WTC11 (cell line): ENCODE data around the gene SIGLEC10. TPM values are rescaled to one million over a fixed set of nuclear protein-coding genes. Genes with fewer than 3 reads are reported as not detected.

Experiments
- ATAC-seq: fragments of 200-7000 bp; cut with Tn5 transposase; 2 replicates; pipeline ENCODE4 v1.10.0; 2021; ENCODE audit warnings: mild to moderate bottlenecking, moderate library complexity
- CTCF ChIA-PET: fragments of 300-600 bp; sonication (Branson Sonifier 250); formaldehyde crosslinking; loops from one replicate; lab custom pipeline; 2021; ENCODE audit warnings: antibody characterized with exemption; lab: Charles Lee
- POLR2A ChIA-PET: fragments of 350-600 bp; sonication (Branson Sonifier 250); formaldehyde crosslinking; loops from one replicate; lab custom pipeline; 2021; ENCODE audit warnings: antibody characterized with exemption; lab: Charles Lee
- DNase-seq: peaks from one replicate; pipeline ENCODE4 v3.0.0; 2021; ENCODE audit warnings: low spot score
- H3K27ac Mint-ChIP-seq: 2 replicates; pipeline ENCODE4 v1.8.0; 2021; ENCODE audit warnings: mixed read lengths
- H3K27me3 Mint-ChIP-seq: 2 replicates; pipeline ENCODE4 v1.8.0; 2021; ENCODE audit warnings: low read depth, mild to moderate bottlenecking, moderate library complexity, mixed read lengths
- H3K36me3 Mint-ChIP-seq: 2 replicates; pipeline ENCODE4 v1.8.0; 2021; ENCODE audit warnings: mixed read lengths
- H3K4me1 Mint-ChIP-seq: 2 replicates; pipeline ENCODE4 v1.8.0; 2022; ENCODE audit warnings: mixed read lengths
- H3K4me3 Mint-ChIP-seq: 2 replicates; pipeline ENCODE4 v1.8.0; 2021; ENCODE audit warnings: mild to moderate bottlenecking, moderate library complexity, mixed read lengths
- H3K9me3 Mint-ChIP-seq: 2 replicates; pipeline ENCODE4 v1.8.0; 2021; ENCODE audit warnings: mixed read lengths
- JUN ChIP-seq: sonication (generic); formaldehyde crosslinking; IDR thresholded peaks from 2 replicates; pipeline ENCODE4 v1.8.0; 2023; ENCODE audit warnings: mild to moderate bottlenecking, missing genetic modification reagents
- NFATC4 ChIP-seq: fragments of 250-450 bp; sonication (Bioruptor Pico); IDR thresholded peaks from 2 replicates; pipeline ENCODE4 v1.9.0; 2021; ENCODE audit warnings: mild to moderate bottlenecking
- RELA ChIP-seq: sonication (generic); formaldehyde crosslinking; IDR thresholded peaks from 2 replicates; pipeline ENCODE4 v1.8.1; 2022; ENCODE audit warnings: missing genetic modification reagents, mild to moderate bottlenecking, borderline replicate concordance
- TEAD4 ChIP-seq: sonication (generic); formaldehyde crosslinking; IDR thresholded peaks from 2 replicates; pipeline ENCODE4 v1.8.0; 2022; ENCODE audit warnings: mild to moderate bottlenecking, missing genetic modification reagents
- TP53 ChIP-seq: sonication (generic); formaldehyde crosslinking; IDR thresholded peaks from 2 replicates; pipeline ENCODE4 v1.8.1; 2023; ENCODE audit warnings: mild to moderate bottlenecking, missing genetic modification reagents
- ZNF396 ChIP-seq: fragments of 250-450 bp; sonication (Bioruptor Pico); IDR thresholded peaks from 2 replicates; pipeline ENCODE4 v1.8.0; 2021; ENCODE audit warnings: mild to moderate bottlenecking, moderate library complexity, borderline replicate concordance
- ZNF671 ChIP-seq: fragments of 250-450 bp; sonication (Bioruptor Pico); IDR thresholded peaks from 2 replicates; pipeline ENCODE4 v1.8.0; 2021; ENCODE audit warnings: mild to moderate bottlenecking
- total RNA-seq: library from RNA; stranded (reverse); gene quantifications from 3 replicates; pipeline ENCODE4 v1.2.3, GENCODE V29; 2021
- TF ChIP-seq, protein P1 (sequence below): fragments of 250-450 bp; sonication (Bioruptor Pico); IDR thresholded peaks from 2 replicates; pipeline ENCODE4 v1.9.0; 2021; ENCODE audit warnings: mild to moderate bottlenecking, borderline replicate concordance
- TF ChIP-seq, protein P2 (sequence below): sonication (generic); formaldehyde crosslinking; IDR thresholded peaks from 2 replicates; pipeline ENCODE4 v1.8.1; 2023; ENCODE audit warnings: mild to moderate bottlenecking, missing genetic modification reagents, borderline replicate concordance
- TF ChIP-seq, protein P3 (sequence below): sonication (generic); formaldehyde crosslinking; IDR thresholded peaks from 2 replicates; pipeline ENCODE4 v1.8.0; 2023; ENCODE audit warnings: mild to moderate bottlenecking, missing genetic modification reagents
- TF ChIP-seq, protein P4 (sequence below): sonication (generic); formaldehyde crosslinking; IDR thresholded peaks from 2 replicates; pipeline ENCODE4 v1.8.0; 2022; ENCODE audit warnings: mild to moderate bottlenecking, missing genetic modification reagents
- TF ChIP-seq, protein P5 (sequence below): sonication (generic); formaldehyde crosslinking; IDR thresholded peaks from 2 replicates; pipeline ENCODE4 v1.8.0; 2022; ENCODE audit warnings: missing genetic modification reagents
- TF ChIP-seq, protein P6 (sequence below): sonication (generic); formaldehyde crosslinking; IDR thresholded peaks from 2 replicates; pipeline ENCODE4 v1.8.1; 2023; ENCODE audit warnings: mild to moderate bottlenecking, missing genetic modification reagents, moderate library complexity
- TF ChIP-seq, protein P7 (sequence below): sonication (generic); formaldehyde crosslinking; conservative IDR thresholded peaks from 2 replicates; pipeline ENCODE4 v1.8.1; 2022; ENCODE audit warnings: mild to moderate bottlenecking, missing genetic modification reagents
- TF ChIP-seq, protein P8 (sequence below): sonication (generic); formaldehyde crosslinking; IDR thresholded peaks from 2 replicates; pipeline ENCODE4 v1.8.1; 2022; ENCODE audit warnings: mild to moderate bottlenecking, moderate library complexity, missing genetic modification reagents

SIGLEC10 gene
- total RNA-seq, 1 experiment from 2014 or later = not detected

DNA sequence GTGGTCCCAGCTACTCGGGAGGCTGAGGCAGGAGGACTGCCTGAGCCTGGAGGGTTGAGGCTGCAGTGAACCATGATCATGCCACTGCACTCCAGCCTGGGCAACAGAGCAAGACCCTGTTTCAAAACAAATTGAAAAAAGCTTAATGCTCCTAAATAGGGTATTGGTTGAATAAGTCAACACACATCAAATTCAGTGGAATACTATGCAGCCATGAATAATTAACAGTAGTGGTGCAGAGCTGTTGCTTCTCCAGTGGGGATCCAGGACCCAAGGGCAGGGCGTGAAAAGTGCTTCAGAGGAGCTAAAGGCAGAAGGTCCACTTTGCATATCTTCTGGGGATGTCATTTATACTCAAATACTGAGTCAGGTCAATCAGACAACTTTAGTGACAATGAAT, 22.6 kb upstream of the SIGLEC10 start (continued):
- TF ChIP-seq, protein P1, sequence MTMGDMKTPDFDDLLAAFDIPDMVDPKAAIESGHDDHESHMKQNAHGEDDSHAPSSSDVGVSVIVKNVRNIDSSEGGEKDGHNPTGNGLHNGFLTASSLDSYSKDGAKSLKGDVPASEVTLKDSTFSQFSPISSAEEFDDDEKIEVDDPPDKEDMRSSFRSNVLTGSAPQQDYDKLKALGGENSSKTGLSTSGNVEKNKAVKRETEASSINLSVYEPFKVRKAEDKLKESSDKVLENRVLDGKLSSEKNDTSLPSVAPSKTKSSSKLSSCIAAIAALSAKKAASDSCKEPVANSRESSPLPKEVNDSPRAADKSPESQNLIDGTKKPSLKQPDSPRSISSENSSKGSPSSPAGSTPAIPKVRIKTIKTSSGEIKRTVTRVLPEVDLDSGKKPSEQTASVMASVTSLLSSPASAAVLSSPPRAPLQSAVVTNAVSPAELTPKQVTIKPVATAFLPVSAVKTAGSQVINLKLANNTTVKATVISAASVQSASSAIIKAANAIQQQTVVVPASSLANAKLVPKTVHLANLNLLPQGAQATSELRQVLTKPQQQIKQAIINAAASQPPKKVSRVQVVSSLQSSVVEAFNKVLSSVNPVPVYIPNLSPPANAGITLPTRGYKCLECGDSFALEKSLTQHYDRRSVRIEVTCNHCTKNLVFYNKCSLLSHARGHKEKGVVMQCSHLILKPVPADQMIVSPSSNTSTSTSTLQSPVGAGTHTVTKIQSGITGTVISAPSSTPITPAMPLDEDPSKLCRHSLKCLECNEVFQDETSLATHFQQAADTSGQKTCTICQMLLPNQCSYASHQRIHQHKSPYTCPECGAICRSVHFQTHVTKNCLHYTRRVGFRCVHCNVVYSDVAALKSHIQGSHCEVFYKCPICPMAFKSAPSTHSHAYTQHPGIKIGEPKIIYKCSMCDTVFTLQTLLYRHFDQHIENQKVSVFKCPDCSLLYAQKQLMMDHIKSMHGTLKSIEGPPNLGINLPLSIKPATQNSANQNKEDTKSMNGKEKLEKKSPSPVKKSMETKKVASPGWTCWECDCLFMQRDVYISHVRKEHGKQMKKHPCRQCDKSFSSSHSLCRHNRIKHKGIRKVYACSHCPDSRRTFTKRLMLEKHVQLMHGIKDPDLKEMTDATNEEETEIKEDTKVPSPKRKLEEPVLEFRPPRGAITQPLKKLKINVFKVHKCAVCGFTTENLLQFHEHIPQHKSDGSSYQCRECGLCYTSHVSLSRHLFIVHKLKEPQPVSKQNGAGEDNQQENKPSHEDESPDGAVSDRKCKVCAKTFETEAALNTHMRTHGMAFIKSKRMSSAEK (CRISPR knock-in tag) = no peak
- no peak for TF ChIP-seq TEAD4 (CRISPR knock-in tag)
- no peak for TF ChIP-seq RELA
- TF ChIP-seq TP53 = no peak
- TF ChIP-seq, all 79 proteins: peak for 0

DNA sequence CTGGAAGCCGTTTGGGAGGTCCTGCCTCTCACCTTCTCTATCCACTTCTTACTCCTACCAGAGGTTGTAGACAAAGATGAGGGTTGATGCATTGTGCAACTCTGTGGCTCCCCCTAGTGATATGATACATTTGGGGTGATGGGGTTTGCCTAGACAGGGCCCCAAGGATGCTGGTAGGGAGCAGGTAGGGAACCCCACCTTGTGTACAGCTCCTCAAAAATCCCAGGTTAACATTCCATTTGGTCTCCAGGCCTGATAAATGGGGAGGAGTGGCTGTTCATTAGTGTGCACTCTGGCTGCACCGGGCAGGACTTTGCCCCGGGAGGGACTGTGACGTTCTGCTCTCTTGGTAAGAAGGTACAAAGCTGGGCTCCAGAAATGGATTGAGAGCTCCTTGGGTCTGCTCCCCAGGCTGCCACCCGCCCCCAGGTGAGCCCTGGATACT, 21.6 kb upstream of the SIGLEC10 start:
- ChIA-PET CTCF (interaction anchor here (1.1 to 4.2 kb wide), 16 partner anchors 8 to 222 kb away, joined by 3 to 39 read pairs (median 6); partner anchors contain the start of genes IGLON5 and SIGLEC10), POLR2A (interaction anchor here (0.6 kb wide), 1 partner anchor 36 kb away, joined by 3 read pairs; no protein-coding TSS in a partner anchor)
- peak; percentile 75 for ATAC-seq
- Mint-ChIP-seq H3K27ac (no peak overlapping the region), H3K36me3 (no peaks in the 10 kb centered on the region), H3K9me3 (no peaks in the 10 kb centered on the region), H3K27me3 (peaks cover 39% of the 10 kb centered on the region), H3K4me1 (peaks cover 6% of the 10 kb centered on the region; the same call in 1 of the 2 replicates), H3K4me3 (no peak overlapping the region)
- TF ChIP-seq, protein P2, sequence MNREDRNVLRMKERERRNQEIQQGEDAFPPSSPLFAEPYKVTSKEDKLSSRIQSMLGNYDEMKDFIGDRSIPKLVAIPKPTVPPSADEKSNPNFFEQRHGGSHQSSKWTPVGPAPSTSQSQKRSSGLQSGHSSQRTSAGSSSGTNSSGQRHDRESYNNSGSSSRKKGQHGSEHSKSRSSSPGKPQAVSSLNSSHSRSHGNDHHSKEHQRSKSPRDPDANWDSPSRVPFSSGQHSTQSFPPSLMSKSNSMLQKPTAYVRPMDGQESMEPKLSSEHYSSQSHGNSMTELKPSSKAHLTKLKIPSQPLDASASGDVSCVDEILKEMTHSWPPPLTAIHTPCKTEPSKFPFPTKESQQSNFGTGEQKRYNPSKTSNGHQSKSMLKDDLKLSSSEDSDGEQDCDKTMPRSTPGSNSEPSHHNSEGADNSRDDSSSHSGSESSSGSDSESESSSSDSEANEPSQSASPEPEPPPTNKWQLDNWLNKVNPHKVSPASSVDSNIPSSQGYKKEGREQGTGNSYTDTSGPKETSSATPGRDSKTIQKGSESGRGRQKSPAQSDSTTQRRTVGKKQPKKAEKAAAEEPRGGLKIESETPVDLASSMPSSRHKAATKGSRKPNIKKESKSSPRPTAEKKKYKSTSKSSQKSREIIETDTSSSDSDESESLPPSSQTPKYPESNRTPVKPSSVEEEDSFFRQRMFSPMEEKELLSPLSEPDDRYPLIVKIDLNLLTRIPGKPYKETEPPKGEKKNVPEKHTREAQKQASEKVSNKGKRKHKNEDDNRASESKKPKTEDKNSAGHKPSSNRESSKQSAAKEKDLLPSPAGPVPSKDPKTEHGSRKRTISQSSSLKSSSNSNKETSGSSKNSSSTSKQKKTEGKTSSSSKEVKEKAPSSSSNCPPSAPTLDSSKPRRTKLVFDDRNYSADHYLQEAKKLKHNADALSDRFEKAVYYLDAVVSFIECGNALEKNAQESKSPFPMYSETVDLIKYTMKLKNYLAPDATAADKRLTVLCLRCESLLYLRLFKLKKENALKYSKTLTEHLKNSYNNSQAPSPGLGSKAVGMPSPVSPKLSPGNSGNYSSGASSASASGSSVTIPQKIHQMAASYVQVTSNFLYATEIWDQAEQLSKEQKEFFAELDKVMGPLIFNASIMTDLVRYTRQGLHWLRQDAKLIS (CRISPR knock-in tag) = no peak
- TF ChIP-seq, protein P3, sequence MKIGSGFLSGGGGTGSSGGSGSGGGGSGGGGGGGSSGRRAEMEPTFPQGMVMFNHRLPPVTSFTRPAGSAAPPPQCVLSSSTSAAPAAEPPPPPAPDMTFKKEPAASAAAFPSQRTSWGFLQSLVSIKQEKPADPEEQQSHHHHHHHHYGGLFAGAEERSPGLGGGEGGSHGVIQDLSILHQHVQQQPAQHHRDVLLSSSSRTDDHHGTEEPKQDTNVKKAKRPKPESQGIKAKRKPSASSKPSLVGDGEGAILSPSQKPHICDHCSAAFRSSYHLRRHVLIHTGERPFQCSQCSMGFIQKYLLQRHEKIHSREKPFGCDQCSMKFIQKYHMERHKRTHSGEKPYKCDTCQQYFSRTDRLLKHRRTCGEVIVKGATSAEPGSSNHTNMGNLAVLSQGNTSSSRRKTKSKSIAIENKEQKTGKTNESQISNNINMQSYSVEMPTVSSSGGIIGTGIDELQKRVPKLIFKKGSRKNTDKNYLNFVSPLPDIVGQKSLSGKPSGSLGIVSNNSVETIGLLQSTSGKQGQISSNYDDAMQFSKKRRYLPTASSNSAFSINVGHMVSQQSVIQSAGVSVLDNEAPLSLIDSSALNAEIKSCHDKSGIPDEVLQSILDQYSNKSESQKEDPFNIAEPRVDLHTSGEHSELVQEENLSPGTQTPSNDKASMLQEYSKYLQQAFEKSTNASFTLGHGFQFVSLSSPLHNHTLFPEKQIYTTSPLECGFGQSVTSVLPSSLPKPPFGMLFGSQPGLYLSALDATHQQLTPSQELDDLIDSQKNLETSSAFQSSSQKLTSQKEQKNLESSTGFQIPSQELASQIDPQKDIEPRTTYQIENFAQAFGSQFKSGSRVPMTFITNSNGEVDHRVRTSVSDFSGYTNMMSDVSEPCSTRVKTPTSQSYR (CRISPR knock-in tag) = no peak
- no peak for TF ChIP-seq JUN (CRISPR knock-in tag)
- DNase-seq = peak; percentile 36

DNA sequence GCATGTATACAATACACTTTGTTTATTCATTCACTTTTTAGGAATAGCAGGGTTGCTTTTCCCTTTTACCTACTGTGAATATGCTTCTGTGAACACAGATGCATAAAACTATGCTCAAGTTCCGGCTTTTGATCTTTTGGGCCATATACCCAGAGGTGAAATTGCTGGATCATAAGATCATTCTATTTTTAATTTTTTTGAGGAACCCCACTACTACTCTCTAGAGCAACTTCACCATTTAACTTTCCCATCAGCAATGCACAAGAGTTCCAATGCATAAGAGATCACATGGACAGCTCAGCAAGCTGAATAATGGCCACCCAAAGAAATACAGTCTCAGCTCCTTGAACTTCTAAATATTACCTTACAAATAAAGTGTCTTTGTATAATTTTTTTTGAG, 17.0 kb upstream of the SIGLEC10 start:
- Mint-ChIP-seq H3K4me3 (no peak overlapping the region), H3K9me3 (no peaks in the 10 kb centered on the region), H3K4me1 (peaks cover 6% of the 10 kb centered on the region; the same call in 1 of the 2 replicates), H3K27me3 (peaks cover 36% of the 10 kb centered on the region), H3K36me3 (no peaks in the 10 kb centered on the region), H3K27ac (no peak overlapping the region)
- ATAC-seq (no peak), DNase-seq (no peak)
- ChIA-PET POLR2A (no interaction called here), CTCF (interaction anchor here (0.9 to 2.6 kb wide), 2 partner anchors 12 to 95 kb away, joined by 3 to 19 read pairs; no protein-coding TSS in a partner anchor)
- no peak for TF ChIP-seq ZNF671 (CRISPR knock-in tag)
- TF ChIP-seq, protein P4, sequence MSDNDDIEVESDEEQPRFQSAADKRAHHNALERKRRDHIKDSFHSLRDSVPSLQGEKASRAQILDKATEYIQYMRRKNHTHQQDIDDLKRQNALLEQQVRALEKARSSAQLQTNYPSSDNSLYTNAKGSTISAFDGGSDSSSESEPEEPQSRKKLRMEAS = no peak
- TF ChIP-seq NFATC4 = no peak
- TF ChIP-seq, protein P5, sequence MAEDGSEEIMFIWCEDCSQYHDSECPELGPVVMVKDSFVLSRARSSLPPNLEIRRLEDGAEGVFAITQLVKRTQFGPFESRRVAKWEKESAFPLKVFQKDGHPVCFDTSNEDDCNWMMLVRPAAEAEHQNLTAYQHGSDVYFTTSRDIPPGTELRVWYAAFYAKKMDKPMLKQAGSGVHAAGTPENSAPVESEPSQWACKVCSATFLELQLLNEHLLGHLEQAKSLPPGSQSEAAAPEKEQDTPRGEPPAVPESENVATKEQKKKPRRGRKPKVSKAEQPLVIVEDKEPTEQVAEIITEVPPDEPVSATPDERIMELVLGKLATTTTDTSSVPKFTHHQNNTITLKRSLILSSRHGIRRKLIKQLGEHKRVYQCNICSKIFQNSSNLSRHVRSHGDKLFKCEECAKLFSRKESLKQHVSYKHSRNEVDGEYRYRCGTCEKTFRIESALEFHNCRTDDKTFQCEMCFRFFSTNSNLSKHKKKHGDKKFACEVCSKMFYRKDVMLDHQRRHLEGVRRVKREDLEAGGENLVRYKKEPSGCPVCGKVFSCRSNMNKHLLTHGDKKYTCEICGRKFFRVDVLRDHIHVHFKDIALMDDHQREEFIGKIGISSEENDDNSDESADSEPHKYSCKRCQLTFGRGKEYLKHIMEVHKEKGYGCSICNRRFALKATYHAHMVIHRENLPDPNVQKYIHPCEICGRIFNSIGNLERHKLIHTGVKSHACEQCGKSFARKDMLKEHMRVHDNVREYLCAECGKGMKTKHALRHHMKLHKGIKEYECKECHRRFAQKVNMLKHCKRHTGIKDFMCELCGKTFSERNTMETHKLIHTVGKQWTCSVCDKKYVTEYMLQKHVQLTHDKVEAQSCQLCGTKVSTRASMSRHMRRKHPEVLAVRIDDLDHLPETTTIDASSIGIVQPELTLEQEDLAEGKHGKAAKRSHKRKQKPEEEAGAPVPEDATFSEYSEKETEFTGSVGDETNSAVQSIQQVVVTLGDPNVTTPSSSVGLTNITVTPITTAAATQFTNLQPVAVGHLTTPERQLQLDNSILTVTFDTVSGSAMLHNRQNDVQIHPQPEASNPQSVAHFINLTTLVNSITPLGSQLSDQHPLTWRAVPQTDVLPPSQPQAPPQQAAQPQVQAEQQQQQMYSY (CRISPR knock-in tag) = no peak
- TF ChIP-seq, protein P6, sequence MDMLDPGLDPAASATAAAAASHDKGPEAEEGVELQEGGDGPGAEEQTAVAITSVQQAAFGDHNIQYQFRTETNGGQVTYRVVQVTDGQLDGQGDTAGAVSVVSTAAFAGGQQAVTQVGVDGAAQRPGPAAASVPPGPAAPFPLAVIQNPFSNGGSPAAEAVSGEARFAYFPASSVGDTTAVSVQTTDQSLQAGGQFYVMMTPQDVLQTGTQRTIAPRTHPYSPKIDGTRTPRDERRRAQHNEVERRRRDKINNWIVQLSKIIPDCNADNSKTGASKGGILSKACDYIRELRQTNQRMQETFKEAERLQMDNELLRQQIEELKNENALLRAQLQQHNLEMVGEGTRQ (CRISPR knock-in tag) = no peak
- no peak for TF ChIP-seq ZNF396 (CRISPR knock-in tag)
- TF ChIP-seq, protein P7, sequence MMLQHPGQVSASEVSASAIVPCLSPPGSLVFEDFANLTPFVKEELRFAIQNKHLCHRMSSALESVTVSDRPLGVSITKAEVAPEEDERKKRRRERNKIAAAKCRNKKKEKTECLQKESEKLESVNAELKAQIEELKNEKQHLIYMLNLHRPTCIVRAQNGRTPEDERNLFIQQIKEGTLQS (CRISPR knock-in tag) = no peak
- TF ChIP-seq, protein P8, sequence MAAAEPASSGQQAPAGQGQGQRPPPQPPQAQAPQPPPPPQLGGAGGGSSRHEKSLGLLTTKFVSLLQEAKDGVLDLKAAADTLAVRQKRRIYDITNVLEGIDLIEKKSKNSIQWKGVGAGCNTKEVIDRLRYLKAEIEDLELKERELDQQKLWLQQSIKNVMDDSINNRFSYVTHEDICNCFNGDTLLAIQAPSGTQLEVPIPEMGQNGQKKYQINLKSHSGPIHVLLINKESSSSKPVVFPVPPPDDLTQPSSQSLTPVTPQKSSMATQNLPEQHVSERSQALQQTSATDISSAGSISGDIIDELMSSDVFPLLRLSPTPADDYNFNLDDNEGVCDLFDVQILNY (CRISPR knock-in tag) = no peak
